ENCODE measurements around the gene GRAPL. TPM values are rescaled to one million over a fixed set of nuclear protein-coding genes. Genes with fewer than 3 reads are reported as not detected.
"Not testable (repeated sequence)": the region's sequence is repeated elsewhere in the genome, so short reads cannot be mapped to it uniquely, and the experiment has no call there.

The GRAPL gene
- total and polyA plus RNA-seq, 2 of the 13 experiments (the other 11 are each of a cell fraction or from before 2014, with no cell fraction given), result 0.62 TPM; not detected in 1

DNA sequence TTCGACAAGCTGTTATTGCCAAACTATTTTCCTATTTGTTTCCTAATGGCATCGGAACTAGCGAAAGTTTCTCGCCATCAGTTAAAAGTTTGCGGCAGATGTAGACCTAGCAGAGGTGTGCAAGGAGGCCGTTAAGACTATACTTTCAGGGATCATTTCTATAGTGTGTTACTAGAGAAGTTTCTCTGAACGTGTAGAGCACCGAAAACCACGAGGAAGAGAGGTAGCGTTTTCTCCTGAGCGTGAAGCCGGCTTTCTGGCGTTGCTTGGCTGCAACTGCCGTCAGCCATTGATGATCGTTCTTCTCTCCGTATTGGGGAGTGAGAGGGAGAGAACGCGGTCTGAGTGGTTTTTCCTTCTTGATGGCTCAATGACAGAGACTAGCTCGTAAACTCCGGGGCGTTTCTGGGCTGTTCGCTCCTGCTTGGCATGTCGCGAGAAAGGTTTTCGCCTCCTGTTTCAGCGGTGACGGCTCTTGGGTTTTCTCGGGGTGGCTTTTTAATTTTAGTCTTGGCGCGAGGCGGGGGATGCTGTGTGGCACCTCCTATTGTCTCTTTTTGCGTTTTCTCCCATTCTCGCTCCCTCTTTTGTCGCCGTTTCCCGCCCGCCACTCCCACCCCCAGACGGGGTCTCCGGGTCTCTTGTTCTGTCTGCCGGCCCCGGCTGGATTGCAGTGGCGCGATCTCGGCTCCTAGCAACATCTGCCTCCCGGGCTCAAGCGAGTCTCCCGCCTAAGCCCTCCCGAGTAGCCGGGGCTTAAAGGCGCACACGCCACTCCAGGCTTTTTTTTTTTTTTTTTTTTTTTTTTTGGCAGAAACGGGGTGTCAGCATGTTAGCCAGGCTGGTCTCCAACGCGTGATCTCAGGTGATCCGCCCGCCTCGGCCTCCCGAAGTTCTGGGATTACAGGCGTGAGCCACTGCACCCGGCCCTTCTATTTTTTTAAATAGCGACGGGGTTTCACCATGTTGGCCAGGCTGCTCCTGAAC, 60.8 kb downstream of the GRAPL start (continued):
- TF ChIP-seq, protein P1, sequence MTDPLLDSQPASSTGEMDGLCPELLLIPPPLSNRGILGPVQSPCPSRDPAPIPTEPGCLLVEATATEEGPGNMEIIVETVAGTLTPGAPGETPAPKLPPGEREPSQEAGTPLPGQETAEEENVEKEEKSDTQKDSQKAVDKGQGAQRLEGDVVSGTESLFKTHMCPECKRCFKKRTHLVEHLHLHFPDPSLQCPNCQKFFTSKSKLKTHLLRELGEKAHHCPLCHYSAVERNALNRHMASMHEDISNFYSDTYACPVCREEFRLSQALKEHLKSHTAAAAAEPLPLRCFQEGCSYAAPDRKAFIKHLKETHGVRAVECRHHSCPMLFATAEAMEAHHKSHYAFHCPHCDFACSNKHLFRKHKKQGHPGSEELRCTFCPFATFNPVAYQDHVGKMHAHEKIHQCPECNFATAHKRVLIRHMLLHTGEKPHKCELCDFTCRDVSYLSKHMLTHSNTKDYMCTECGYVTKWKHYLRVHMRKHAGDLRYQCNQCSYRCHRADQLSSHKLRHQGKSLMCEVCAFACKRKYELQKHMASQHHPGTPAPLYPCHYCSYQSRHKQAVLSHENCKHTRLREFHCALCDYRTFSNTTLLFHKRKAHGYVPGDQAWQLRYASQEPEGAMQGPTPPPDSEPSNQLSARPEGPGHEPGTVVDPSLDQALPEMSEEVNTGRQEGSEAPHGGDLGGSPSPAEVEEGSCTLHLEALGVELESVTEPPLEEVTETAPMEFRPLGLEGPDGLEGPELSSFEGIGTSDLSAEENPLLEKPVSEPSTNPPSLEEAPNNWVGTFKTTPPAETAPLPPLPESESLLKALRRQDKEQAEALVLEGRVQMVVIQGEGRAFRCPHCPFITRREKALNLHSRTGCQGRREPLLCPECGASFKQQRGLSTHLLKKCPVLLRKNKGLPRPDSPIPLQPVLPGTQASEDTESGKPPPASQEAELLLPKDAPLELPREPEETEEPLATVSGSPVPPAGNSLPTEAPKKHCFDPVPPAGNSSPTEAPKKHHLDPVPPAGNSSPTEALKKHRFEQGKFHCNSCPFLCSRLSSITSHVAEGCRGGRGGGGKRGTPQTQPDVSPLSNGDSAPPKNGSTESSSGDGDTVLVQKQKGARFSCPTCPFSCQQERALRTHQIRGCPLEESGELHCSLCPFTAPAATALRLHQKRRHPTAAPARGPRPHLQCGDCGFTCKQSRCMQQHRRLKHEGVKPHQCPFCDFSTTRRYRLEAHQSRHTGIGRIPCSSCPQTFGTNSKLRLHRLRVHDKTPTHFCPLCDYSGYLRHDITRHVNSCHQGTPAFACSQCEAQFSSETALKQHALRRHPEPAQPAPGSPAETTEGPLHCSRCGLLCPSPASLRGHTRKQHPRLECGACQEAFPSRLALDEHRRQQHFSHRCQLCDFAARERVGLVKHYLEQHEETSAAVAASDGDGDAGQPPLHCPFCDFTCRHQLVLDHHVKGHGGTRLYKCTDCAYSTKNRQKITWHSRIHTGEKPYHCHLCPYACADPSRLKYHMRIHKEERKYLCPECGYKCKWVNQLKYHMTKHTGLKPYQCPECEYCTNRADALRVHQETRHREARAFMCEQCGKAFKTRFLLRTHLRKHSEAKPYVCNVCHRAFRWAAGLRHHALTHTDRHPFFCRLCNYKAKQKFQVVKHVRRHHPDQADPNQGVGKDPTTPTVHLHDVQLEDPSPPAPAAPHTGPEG (CRISPR knock-in tag; IDR thresholded peaks at IDR 0.05), result 0 out of 2 replicates have a peak, but pooled peaks have one; percentile 29

DNA sequence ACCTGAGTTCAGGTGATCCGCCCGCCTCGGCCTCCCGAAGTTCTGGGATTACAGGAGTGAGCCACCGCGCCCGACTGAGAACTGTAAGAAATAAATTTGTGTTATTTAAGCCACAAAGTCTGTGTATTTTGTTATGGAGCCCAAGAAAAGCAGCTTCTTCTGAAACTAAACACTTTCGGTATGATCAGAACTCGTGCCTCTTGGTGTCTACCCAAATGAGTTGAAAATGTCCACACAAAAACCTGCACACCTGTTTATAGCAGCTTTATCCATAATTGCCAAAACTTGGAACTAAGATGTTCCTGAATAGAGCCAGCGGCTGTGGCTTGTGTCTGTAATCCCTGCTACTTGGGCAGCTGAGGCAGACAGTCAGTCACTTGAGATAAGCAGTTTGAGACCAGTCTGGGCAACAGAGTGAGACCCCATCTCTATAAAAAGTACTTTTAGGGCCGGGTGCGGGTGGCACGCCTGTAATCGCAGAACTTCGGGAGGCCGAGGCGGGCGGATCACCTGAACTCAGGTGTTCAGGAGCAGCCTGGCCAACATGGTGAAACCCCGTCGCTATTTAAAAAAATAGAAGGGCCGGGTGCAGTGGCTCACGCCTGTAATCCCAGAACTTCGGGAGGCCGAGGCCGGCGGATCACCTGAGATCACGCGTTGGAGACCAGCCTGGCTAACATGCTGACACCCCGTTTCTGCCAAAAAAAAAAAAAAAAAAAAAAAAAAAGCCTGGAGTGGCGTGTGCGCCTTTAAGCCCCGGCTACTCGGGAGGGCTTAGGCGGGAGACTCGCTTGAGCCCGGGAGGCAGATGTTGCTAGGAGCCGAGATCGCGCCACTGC, 61.7 kb downstream of the GRAPL start:
- H4K20me1 ChIP-seq (ENCODE audit: insufficient read depth, low read length); H3K9me3 ChIP-seq (ENCODE audit: low read length); POLR2A ChIA-PET; CTCF ChIA-PET (ENCODE audit: low intra/inter-chr PET ratio, low total read pairs); H3K27ac ChIP-seq (ENCODE audit: extremely low read length, insufficient read depth, low read length); DNase-seq (ENCODE audit: low spot score); H3K36me3 ChIP-seq (replicated peaks in 1 of 2; ENCODE audit: control insufficient read depth in 1 of 2, insufficient read depth in 2 of 2, low read length in 2 of 2); H3K4me2 ChIP-seq (ENCODE audit: low read depth, low read length); in situ Hi-C loops (cut with HindIII; ENCODE audit: extremely low pct_ligation_motif_present, low pct_unique_long_range_greater_than_20kb); H3K9ac ChIP-seq (ENCODE audit: insufficient read depth, low read depth, low read length); FAIRE-seq; H3K4me1 ChIP-seq (ENCODE audit: insufficient read depth, low read length); H3K4me3 ChIP-seq (replicated peaks in 1 of 3; ENCODE audit: insufficient read depth in 1 of 3, low read depth in 2 of 3, low read length in 3 of 3); H3K79me2 ChIP-seq (ENCODE audit: insufficient read depth, low read length); H3K27me3 ChIP-seq (ENCODE audit: control insufficient read depth in 1 of 2, insufficient read depth in 2 of 2, low read length in 2 of 2); intact Hi-C loops (cut with micrococcal nuclease; ENCODE audit: unreplicated experiment); H2AFZ ChIP-seq (ENCODE audit: low read length): not testable (repeated sequence)
- BruUV-seq (replicated peaks), result TSS peak; percentile 98
- peak; percentile 93 for ATAC-seq
- no CpG with 5 or more reads among the region's 39 CpGs for WGBS (ENCODE audit: low lambda C conversion rate)

DNA sequence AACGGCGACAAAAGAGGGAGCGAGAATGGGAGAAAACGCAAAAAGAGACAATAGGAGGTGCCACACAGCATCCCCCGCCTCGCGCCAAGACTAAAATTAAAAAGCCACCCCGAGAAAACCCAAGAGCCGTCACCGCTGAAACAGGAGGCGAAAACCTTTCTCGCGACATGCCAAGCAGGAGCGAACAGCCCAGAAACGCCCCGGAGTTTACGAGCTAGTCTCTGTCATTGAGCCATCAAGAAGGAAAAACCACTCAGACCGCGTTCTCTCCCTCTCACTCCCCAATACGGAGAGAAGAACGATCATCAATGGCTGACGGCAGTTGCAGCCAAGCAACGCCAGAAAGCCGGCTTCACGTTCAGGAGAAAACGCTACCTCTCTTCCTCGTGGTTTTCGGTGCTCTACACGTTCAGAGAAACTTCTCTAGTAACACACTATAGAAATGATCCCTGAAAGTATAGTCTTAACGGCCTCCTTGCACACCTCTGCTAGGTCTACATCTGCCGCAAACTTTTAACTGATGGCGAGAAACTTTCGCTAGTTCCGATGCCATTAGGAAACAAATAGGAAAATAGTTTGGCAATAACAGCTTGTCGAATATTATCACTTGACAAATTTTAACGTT, 62.5 kb downstream of the GRAPL start:
- H3K4me3 ChIP-seq (replicated peaks in 1 of 3; ENCODE audit: insufficient read depth in 1 of 3, low read depth in 2 of 3, low read length in 3 of 3); in situ Hi-C loops (cut with HindIII; ENCODE audit: extremely low pct_ligation_motif_present, low pct_unique_long_range_greater_than_20kb); intact Hi-C loops (cut with micrococcal nuclease; ENCODE audit: unreplicated experiment); POLR2A ChIA-PET; H2AFZ ChIP-seq (ENCODE audit: low read length); H3K4me2 ChIP-seq (ENCODE audit: low read depth, low read length); DNase-seq (ENCODE audit: low spot score); CTCF ChIA-PET (ENCODE audit: low intra/inter-chr PET ratio, low total read pairs); H3K9me3 ChIP-seq (ENCODE audit: low read length); ATAC-seq; BruUV-seq (replicated peaks); FAIRE-seq; H3K27ac ChIP-seq (ENCODE audit: extremely low read length, insufficient read depth, low read length); H3K27me3 ChIP-seq (ENCODE audit: control insufficient read depth in 1 of 2, insufficient read depth in 2 of 2, low read length in 2 of 2); H4K20me1 ChIP-seq (ENCODE audit: insufficient read depth, low read length); H3K9ac ChIP-seq (ENCODE audit: insufficient read depth, low read depth, low read length); H3K36me3 ChIP-seq (replicated peaks in 1 of 2; ENCODE audit: control insufficient read depth in 1 of 2, insufficient read depth in 2 of 2, low read length in 2 of 2); H3K79me2 ChIP-seq (ENCODE audit: insufficient read depth, low read length); H3K4me1 ChIP-seq (ENCODE audit: insufficient read depth, low read length): not testable (repeated sequence)
- WGBS (ENCODE audit: low lambda C conversion rate), result no CpG with 5 or more reads among the region's 36 CpGs

All from HepG2 (cell line).